GM18511 (cell line): ENCODE measurements around the gene ADORA1.

Source experiments
- ATAC-seq: cut with Tn5 transposase; IDR thresholded peaks from one replicate; pipeline ENCODE4 v1.9.1; 2021; ENCODE audit warnings: mild to moderate bottlenecking, moderate library complexity; ENCODE audit not compliant: unreplicated experiment

The ADORA1 gene

GRCh38 chr1:203121186-203122015 lies 6.1 kb upstream of the ADORA1 start:
- no peak for ATAC-seq

- ATAC-seq: no peak
Measured at GRCh38 chr1:203122159-203122558, 5.4 kb upstream of the ADORA1 start.

- no peak for ATAC-seq
Measured at GRCh38 chr1:203124011-203124410, 3.5 kb upstream of the ADORA1 start.

GRCh38 chr1:203124546-203125317 lies 2.8 kb upstream of the ADORA1 start:
- no peak for ATAC-seq

GRCh38 chr1:203126151-203126865 lies 1.2 kb upstream of the ADORA1 start:
- no peak for ATAC-seq

GRCh38 chr1:203126866-203127665 lies 460 bp upstream of the ADORA1 start:
- ATAC-seq: no peak

GRCh38 chr1:203128431-203128715 lies 847 bp downstream of the ADORA1 start:
- no peak for ATAC-seq

- ATAC-seq: no peak
Measured at GRCh38 chr1:203128716-203129500, 1.4 kb downstream of the ADORA1 start.

GRCh38 chr1:203129501-203130231 lies 2.1 kb downstream of the ADORA1 start:
- no peak for ATAC-seq

- no peak for ATAC-seq
Measured at GRCh38 chr1:203130358-203130985, 2.9 kb downstream of the ADORA1 start.

- ATAC-seq: no peak
Measured at GRCh38 chr1:203131548-203132200, 4.1 kb downstream of the ADORA1 start.

GRCh38 chr1:203133970-203134725 lies 6.6 kb downstream of the ADORA1 start:
- no peak for ATAC-seq

GRCh38 chr1:203135636-203136305 lies 8.2 kb downstream of the ADORA1 start:
- ATAC-seq: no peak

- ATAC-seq: no peak
Measured at GRCh38 chr1:203136409-203137042, 9.0 kb downstream of the ADORA1 start.

GRCh38 chr1:203137324-203137723 lies 9.8 kb downstream of the ADORA1 start:
- no peak for ATAC-seq

- ATAC-seq: no peak
Measured at GRCh38 chr1:203138066-203138465, 10.5 kb downstream of the ADORA1 start.

GRCh38 chr1:203139976-203140475 lies 12.5 kb downstream of the ADORA1 start:
- ATAC-seq: no peak
